ENCODE measurements around the gene RAB11FIP5.

RAB11FIP5 gene

GRCh38 chr2:73035899-73036711 lies 76.6 kb downstream of the RAB11FIP5 start:
- no peak overlapping the region for H3K4me2 ChIP-seq (ENCODE audit: low read length)
- no peak overlapping the region for H3K4me3 ChIP-seq (ENCODE audit: low read depth, low read length)
- H3K27me3 ChIP-seq (ENCODE audit: control insufficient read depth, insufficient read depth, low read length): no peaks in the 10 kb centered on the region
- H3K27ac ChIP-seq: no peak overlapping the region
- H3K36me3 ChIP-seq (ENCODE audit: control insufficient read depth, insufficient read depth, low read length): no peaks in the 10 kb centered on the region
- H3K9ac ChIP-seq: no peak overlapping the region
- no peaks in the 10 kb centered on the region for H3K9me3 ChIP-seq (ENCODE audit: control insufficient read depth, low read length)
- H2AFZ ChIP-seq: no peak overlapping the region
- H3K4me1 ChIP-seq: no peaks in the 10 kb centered on the region
- TF ChIP-seq CTCF (IDR thresholded peaks at IDR 0.05): no peak
- H3K79me2 ChIP-seq: no peaks in the 10 kb centered on the region

- Histone ChIP-seq H3K4me1 (no peaks in the 10 kb centered on the region), H3K9me3 (ENCODE audit: control insufficient read depth, low read length) (no peaks in the 10 kb centered on the region), H3K36me3 (ENCODE audit: control insufficient read depth, insufficient read depth, low read length) (no peaks in the 10 kb centered on the region), H3K79me2 (no peaks in the 10 kb centered on the region), H3K9ac (no peak overlapping the region), H3K27me3 (ENCODE audit: control insufficient read depth, insufficient read depth, low read length) (no peaks in the 10 kb centered on the region), H3K4me2 (ENCODE audit: low read length) (no peak overlapping the region), H2AFZ (no peak overlapping the region), H3K27ac (no peak overlapping the region), H3K4me3 (ENCODE audit: low read depth, low read length) (no peak overlapping the region)
- no peak for TF ChIP-seq CTCF (IDR thresholded peaks at IDR 0.05)
Measured at GRCh38 chr2:73034661-73035375, 77.9 kb downstream of the RAB11FIP5 start.

GRCh38 chr2:73033766-73034381 lies 78.9 kb downstream of the RAB11FIP5 start:
- no peaks in the 10 kb centered on the region for H3K27me3 ChIP-seq (ENCODE audit: control insufficient read depth, insufficient read depth, low read length)
- H3K9ac ChIP-seq: no peak overlapping the region
- no peak overlapping the region for H3K4me2 ChIP-seq (ENCODE audit: low read length)
- H3K27ac ChIP-seq: no peak overlapping the region
- no peaks in the 10 kb centered on the region for H3K4me1 ChIP-seq
- no peaks in the 10 kb centered on the region for H3K36me3 ChIP-seq (ENCODE audit: control insufficient read depth, insufficient read depth, low read length)
- no peaks in the 10 kb centered on the region for H3K9me3 ChIP-seq (ENCODE audit: control insufficient read depth, low read length)
- H3K79me2 ChIP-seq: no peaks in the 10 kb centered on the region
- no peak overlapping the region for H3K4me3 ChIP-seq (ENCODE audit: low read depth, low read length)
- TF ChIP-seq CTCF (IDR thresholded peaks at IDR 0.05): no peak
- H2AFZ ChIP-seq: no peak overlapping the region

- TF ChIP-seq CTCF (IDR thresholded peaks at IDR 0.05): no peak
- no peak overlapping the region for H2AFZ ChIP-seq
- H3K79me2 ChIP-seq: no peaks in the 10 kb centered on the region
- H3K27me3 ChIP-seq (ENCODE audit: control insufficient read depth, insufficient read depth, low read length): no peaks in the 10 kb centered on the region
- no peak overlapping the region for H3K9ac ChIP-seq
- no peak overlapping the region for H3K4me2 ChIP-seq (ENCODE audit: low read length)
- H3K27ac ChIP-seq: no peak overlapping the region
- H3K9me3 ChIP-seq (ENCODE audit: control insufficient read depth, low read length): no peaks in the 10 kb centered on the region
- H3K4me3 ChIP-seq (ENCODE audit: low read depth, low read length): no peak overlapping the region
- H3K36me3 ChIP-seq (ENCODE audit: control insufficient read depth, insufficient read depth, low read length): no peaks in the 10 kb centered on the region
- no peaks in the 10 kb centered on the region for H3K4me1 ChIP-seq
Measured at GRCh38 chr2:73033142-73033765, 79.5 kb downstream of the RAB11FIP5 start.
